ENCODE measurements around the gene NTSR1.

The NTSR1 gene

DNA sequence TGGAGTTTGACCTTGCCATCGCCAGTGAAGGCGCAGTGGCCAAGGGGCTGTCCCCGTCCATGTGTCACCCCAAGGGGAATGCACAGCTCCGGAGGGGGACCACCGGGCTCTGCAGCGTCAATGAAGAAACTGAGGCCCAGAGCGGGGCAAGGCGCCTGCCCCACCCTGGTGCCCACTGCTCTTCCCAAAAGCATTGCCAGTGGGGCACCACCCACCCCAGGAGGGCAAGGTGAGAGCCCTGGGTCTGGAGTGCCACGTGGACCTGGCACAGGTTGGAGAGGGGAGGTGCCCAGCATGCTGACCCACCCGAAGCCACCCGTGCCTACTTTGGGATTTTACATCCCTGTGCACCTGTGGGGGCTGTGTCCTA, 8.3 kb downstream of the NTSR1 start:
- DNase-seq (ENCODE audit: extremely low read depth, low read depth): no peak
- TF ChIP-seq, protein P1, sequence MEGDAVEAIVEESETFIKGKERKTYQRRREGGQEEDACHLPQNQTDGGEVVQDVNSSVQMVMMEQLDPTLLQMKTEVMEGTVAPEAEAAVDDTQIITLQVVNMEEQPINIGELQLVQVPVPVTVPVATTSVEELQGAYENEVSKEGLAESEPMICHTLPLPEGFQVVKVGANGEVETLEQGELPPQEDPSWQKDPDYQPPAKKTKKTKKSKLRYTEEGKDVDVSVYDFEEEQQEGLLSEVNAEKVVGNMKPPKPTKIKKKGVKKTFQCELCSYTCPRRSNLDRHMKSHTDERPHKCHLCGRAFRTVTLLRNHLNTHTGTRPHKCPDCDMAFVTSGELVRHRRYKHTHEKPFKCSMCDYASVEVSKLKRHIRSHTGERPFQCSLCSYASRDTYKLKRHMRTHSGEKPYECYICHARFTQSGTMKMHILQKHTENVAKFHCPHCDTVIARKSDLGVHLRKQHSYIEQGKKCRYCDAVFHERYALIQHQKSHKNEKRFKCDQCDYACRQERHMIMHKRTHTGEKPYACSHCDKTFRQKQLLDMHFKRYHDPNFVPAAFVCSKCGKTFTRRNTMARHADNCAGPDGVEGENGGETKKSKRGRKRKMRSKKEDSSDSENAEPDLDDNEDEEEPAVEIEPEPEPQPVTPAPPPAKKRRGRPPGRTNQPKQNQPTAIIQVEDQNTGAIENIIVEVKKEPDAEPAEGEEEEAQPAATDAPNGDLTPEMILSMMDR (IDR thresholded peaks at IDR 0.05; ENCODE audit: low read depth, low read length): no peak

DNA sequence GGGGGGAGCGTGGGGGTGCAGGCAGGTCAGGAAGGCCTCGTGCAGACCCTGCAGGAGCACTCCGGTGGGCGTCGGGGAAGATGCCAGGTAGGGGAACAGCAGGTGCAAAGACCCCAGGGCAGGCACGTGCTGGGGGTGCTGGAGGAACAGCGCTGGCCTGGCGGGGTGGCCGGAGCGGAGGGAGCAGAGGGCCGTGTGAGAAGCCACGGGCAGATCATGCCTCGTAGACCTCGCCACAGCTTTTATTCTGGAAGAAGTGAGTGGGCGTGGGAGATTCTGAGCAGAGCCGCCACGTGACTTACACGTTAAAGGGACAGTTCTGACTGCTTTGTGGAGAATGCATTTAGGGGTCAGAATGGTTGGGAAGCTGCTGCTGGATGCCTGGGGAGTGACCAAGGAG, 9.3 kb downstream of the NTSR1 start:
- TF ChIP-seq, protein P1 (IDR thresholded peaks at IDR 0.05; ENCODE audit: low read depth, low read length): no peak
- no peak for DNase-seq (ENCODE audit: extremely low read depth, low read depth)

DNA sequence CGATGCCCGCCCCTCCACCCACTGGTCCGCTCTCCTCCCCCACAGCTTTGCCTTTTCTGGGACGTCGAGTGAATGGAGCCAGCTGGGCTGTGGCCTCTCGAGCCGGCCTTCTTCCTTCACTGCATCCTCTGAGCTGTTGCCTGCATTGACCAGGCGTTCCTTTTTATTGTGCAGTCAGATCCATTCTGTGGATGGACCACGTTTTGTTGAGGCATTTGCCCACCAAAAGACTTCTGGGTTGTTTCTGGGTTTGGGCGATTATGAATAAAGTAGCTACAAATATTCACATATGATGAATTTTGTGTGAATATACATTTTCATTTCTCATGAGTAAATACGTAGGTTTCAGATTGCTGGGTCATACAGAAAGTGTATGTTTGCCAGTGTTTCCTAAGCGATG, 9.9 kb downstream of the NTSR1 start:
- TF ChIP-seq, protein P1 (IDR thresholded peaks at IDR 0.05; ENCODE audit: low read depth, low read length): no peak
- no peak for DNase-seq (ENCODE audit: extremely low read depth, low read depth)

DNA sequence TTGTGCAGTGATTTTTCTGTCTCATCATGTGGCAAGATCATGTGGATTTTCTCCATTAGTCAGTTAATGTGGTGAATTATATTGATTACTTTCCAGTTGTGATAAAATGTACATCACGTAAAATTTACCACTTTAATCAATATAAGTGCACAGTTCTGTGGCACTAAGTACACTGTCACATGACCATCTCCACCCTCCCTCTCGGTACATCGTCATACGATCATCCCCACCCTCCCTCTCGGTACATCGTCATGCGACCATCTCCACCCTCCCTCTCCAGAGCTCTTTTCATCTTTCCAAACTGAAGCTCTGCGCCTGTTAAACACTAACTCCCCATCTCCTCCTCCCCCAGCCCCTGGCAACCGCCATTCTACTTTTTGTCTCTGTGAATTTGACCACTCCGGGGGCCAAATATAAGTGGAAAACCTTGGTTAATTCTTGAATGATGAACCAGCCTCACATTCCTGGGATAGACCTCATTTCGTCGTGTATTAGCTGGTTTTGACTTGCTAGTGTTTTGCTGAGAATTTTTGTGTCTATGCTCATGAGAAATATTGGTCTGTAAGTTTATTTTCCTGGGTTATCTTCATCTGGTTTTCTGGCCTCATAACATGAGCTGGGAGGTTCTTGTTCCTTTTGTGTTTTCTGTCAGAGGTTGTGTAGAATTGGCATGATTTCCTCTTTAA, 10.8 kb downstream of the NTSR1 start:
- DNase-seq (ENCODE audit: extremely low read depth, low read depth): no peak
- TF ChIP-seq, protein P1 (IDR thresholded peaks at IDR 0.05; ENCODE audit: low read depth, low read length): no peak

DNA sequence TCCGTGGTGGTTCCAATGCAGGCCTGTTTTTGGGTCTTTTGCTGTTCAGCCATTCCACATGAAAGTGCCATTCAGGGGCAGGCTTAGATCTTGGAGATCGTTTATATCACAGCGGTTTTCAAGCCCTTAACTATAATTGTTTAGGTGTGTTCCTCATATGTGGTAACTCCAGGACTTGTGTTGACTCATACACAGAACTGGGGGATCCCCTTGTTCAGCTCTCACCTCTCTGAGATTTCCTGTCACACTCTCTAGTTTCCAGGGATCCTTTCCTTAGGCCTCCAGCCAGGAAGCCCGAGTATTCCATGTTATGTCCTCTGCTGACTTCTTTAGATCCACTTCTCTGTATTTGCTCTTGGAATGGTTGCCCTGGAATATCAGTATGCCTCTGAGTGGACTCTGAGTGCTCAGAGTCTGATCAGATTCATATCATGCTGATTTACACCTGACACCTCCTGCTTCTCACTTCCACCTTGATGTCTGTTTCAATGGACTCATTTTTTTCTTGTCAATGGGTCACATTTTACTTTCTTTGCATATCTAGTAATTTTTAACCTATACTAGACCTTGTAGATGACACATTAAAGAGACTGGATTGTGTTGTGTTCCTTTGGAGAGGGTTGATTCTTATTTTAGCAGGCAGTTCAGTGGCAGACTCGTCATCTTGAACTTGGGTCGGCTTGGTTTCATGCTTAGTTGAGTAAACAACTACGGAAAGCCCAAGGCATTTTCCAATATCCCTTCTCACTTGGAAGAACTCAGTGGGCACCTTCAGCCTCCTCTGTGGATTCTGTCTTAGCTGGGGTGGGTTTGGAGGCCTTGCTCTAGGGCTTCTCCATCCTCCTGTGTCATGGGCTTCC, 13.1 kb downstream of the NTSR1 start:
- TF ChIP-seq, protein P1 (IDR thresholded peaks at IDR 0.05; ENCODE audit: low read depth, low read length): no peak
- no peak for DNase-seq (ENCODE audit: extremely low read depth, low read depth)

DNA sequence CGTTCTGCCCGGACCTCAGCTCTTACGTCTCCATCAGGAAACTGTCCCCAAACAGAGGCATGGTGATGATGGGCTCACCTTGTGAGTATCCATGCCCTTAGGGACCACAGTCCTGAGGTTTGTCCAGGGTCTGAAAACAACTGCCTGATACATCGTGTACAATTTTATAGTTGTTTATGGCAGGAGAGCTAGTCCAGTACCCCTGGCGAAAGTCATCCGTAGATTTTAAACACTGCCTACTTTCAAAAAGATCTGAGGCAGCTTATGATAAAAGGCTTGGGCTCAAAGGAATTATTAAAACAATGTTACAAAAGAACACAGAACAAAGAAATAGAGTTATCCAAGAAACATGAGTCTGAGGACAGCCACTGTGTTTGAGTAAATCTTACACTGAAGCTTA, 14.0 kb downstream of the NTSR1 start:
- TF ChIP-seq, protein P1 (IDR thresholded peaks at IDR 0.05; ENCODE audit: low read depth, low read length): no peak
- DNase-seq (ENCODE audit: extremely low read depth, low read depth): no peak

DNA sequence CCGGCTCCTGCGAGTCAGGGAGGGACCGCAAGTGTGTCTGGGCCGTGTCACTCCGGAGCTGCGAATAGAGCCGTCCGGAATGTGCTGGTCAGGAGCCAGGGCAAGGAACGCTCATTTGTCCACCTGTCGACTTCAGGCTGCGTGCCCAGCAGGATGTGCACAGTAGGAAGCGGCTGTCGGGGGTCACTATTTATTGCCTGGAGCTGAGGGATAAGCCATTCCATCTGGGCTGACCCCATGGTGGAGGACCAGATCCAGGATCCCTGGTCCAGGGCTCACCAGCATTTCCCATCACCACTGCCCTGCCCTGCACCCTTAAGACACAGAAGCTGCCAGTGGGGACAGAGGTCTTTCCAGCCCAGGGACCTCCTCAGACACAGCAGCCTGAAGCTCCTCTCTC, 14.7 kb downstream of the NTSR1 start:
- DNase-seq (ENCODE audit: extremely low read depth, low read depth): no peak
- TF ChIP-seq, protein P1 (IDR thresholded peaks at IDR 0.05; ENCODE audit: low read depth, low read length): no peak

Data from AG09319 (cell line).